CD4-positive, alpha-beta T cell treated with Interleukin-1 beta for 1 hour (primary cell): ENCODE data around the gene TAGAP.

Source experiments
- DNase-seq, 2 donors: peaks; one replicate each; pipeline ENCODE4 v3.0.0-alpha.2; 2020 to 2022

Gene TAGAP

GRCh38 chr6:159071843-159072769 is 27.3 kb upstream of the TAGAP start:
- DNase-seq = no peak

- DNase-seq = peak in 1 of 2 donors; percentile 37
Observed at GRCh38 chr6:159068904-159069578, 24.2 kb upstream of the TAGAP start.

- DNase-seq = no peak
Observed at GRCh38 chr6:159067334-159067733, 22.5 kb upstream of the TAGAP start.

GRCh38 chr6:159066483-159066882 is 21.7 kb upstream of the TAGAP start:
- DNase-seq = no peak

- no peak for DNase-seq
Observed at GRCh38 chr6:159065759-159066329, 21.1 kb upstream of the TAGAP start.

- no peak for DNase-seq
Observed at GRCh38 chr6:159065091-159065490, 20.3 kb upstream of the TAGAP start.

- DNase-seq = no peak
Observed at GRCh38 chr6:159064477-159064876, 19.7 kb upstream of the TAGAP start.

GRCh38 chr6:159063549-159063948 is 18.8 kb upstream of the TAGAP start:
- DNase-seq = no peak

- no peak for DNase-seq
Observed at GRCh38 chr6:159062976-159063375, 18.2 kb upstream of the TAGAP start.

- peak; percentile 74 to 78 for DNase-seq
Observed at GRCh38 chr6:159062564-159062945, 17.8 kb upstream of the TAGAP start.

- peak; percentile 61 to 71 for DNase-seq
Observed at GRCh38 chr6:159061805-159062563, 17.2 kb upstream of the TAGAP start.

GRCh38 chr6:159061146-159061545 is 16.4 kb upstream of the TAGAP start:
- no peak for DNase-seq

GRCh38 chr6:159059885-159060506 is 15.2 kb upstream of the TAGAP start:
- no peak for DNase-seq

GRCh38 chr6:159059141-159059540 is 14.3 kb upstream of the TAGAP start:
- no peak for DNase-seq

- no peak for DNase-seq
Observed at GRCh38 chr6:159056899-159057298, 12.1 kb upstream of the TAGAP start.

GRCh38 chr6:159056432-159056831 is 11.6 kb upstream of the TAGAP start:
- no peak for DNase-seq

- DNase-seq = no peak
Observed at GRCh38 chr6:159056003-159056402, 11.2 kb upstream of the TAGAP start.

- peak in 1 of 2 donors; percentile 40 for DNase-seq
Observed at GRCh38 chr6:159053781-159054398, 9.1 kb upstream of the TAGAP start.

GRCh38 chr6:159052720-159053119 is 7.9 kb upstream of the TAGAP start:
- DNase-seq = no peak

- no peak for DNase-seq
Observed at GRCh38 chr6:159047891-159048685, 3.3 kb upstream of the TAGAP start.

GRCh38 chr6:159045801-159046200 is 1.0 kb upstream of the TAGAP start:
- DNase-seq = no peak
